Chondrocyte (in vitro differentiated cells): ENCODE data around the gene APH1B. TPM values are rescaled to one million over a fixed set of nuclear protein-coding genes. Genes with fewer than 3 reads are reported as not detected.

ENCODE experiments used
- DNase-seq: peaks from one replicate; pipeline ENCODE4 v3.0.0; 2021; ENCODE audit warnings: mixed read lengths, low spot score
- H3K27ac Mint-ChIP-seq: one replicate; pipeline ENCODE4 v1.8.0; 2021; ENCODE audit warnings: mild to moderate bottlenecking, moderate library complexity, mixed read lengths; ENCODE audit not compliant: unreplicated experiment
- H3K27me3 Mint-ChIP-seq: 2 replicates; pipeline ENCODE4 v1.8.0; 2021; ENCODE audit warnings: low read depth, mixed read lengths
- H3K36me3 Mint-ChIP-seq: 2 replicates; pipeline ENCODE4 v1.8.0; 2021; ENCODE audit warnings: low read depth, mixed read lengths
- H3K4me1 Mint-ChIP-seq: 2 replicates; pipeline ENCODE4 v1.8.0; 2021; ENCODE audit warnings: low read depth, mild to moderate bottlenecking, mixed read lengths
- H3K4me3 Mint-ChIP-seq: one replicate; pipeline ENCODE4 v1.8.0; 2021; ENCODE audit warnings: mild to moderate bottlenecking, moderate library complexity, mixed read lengths; ENCODE audit not compliant: unreplicated experiment
- H3K9me3 Mint-ChIP-seq: 2 replicates; pipeline ENCODE4 v1.8.0; 2021; ENCODE audit warnings: low read depth, mixed read lengths
- CTCF ChIP-seq: fragments of 200-600 bp; sonication (generic); IDR thresholded peaks from 2 replicates; pipeline ENCODE4 v1.5.0; 2021; ENCODE audit warnings: antibody characterized with exemption, mild to moderate bottlenecking, moderate library complexity
- total RNA-seq: library from RNA; stranded (reverse); gene quantifications from 3 replicates; pipeline ENCODE4 v1.2.1, GENCODE V29; 2021

Gene APH1B
- total RNA-seq, 1 donor from 2014 or later = 20.1 TPM

GRCh38 chr15:63252292-63252691 lies 25.1 kb upstream of the APH1B start:
- Mint-ChIP-seq H3K27ac (no peak overlapping the region), H3K4me1 (peaks cover 44% of the 10 kb centered on the region), H3K4me3 (no peak overlapping the region), H3K36me3 (peaks cover 9% of the 10 kb centered on the region), H3K9me3 (no peaks in the 10 kb centered on the region), H3K27me3 (no peaks in the 10 kb centered on the region)
- no peak for DNase-seq
- TF ChIP-seq CTCF = no peak

GRCh38 chr15:63254991-63255390 lies 22.4 kb upstream of the APH1B start:
- H3K27ac Mint-ChIP-seq = peak overlapping the region; percentile 41
- H3K9me3 Mint-ChIP-seq = no peaks in the 10 kb centered on the region
- H3K4me1 Mint-ChIP-seq = peaks cover 39% of the 10 kb centered on the region
- TF ChIP-seq CTCF = no peak
- no peak for DNase-seq
- peaks cover 9% of the 10 kb centered on the region for H3K36me3 Mint-ChIP-seq
- no peak overlapping the region for H3K4me3 Mint-ChIP-seq
- H3K27me3 Mint-ChIP-seq = no peaks in the 10 kb centered on the region

- H3K4me3 Mint-ChIP-seq = no peak overlapping the region
- H3K27ac Mint-ChIP-seq = peak overlapping the region; percentile 72
- no peaks in the 10 kb centered on the region for H3K27me3 Mint-ChIP-seq
- peaks cover 34% of the 10 kb centered on the region for H3K4me1 Mint-ChIP-seq
- no peak for TF ChIP-seq CTCF
- no peak for DNase-seq
- H3K9me3 Mint-ChIP-seq = no peaks in the 10 kb centered on the region
- H3K36me3 Mint-ChIP-seq = peaks cover 9% of the 10 kb centered on the region
Observed at GRCh38 chr15:63255489-63255990, 21.9 kb upstream of the APH1B start.

- Mint-ChIP-seq H3K36me3 (peaks cover 16% of the 10 kb centered on the region), H3K9me3 (no peaks in the 10 kb centered on the region), H3K27ac (peak overlapping the region; percentile 93), H3K4me3 (no peak overlapping the region), H3K27me3 (no peaks in the 10 kb centered on the region), H3K4me1 (peaks cover 33% of the 10 kb centered on the region)
- DNase-seq = no peak
- no peak for TF ChIP-seq CTCF
Observed at GRCh38 chr15:63256433-63257274, 20.8 kb upstream of the APH1B start.

GRCh38 chr15:63258658-63259057 lies 18.7 kb upstream of the APH1B start:
- no peak for TF ChIP-seq CTCF
- no peaks in the 10 kb centered on the region for H3K27me3 Mint-ChIP-seq
- peaks cover 17% of the 10 kb centered on the region for H3K36me3 Mint-ChIP-seq
- peaks cover 33% of the 10 kb centered on the region for H3K4me1 Mint-ChIP-seq
- no peak for DNase-seq
- no peak overlapping the region for H3K27ac Mint-ChIP-seq
- no peak overlapping the region for H3K4me3 Mint-ChIP-seq
- H3K9me3 Mint-ChIP-seq = no peaks in the 10 kb centered on the region
